ENCODE results near the gene RGS3.
A peak's percentile ranks its signal among the peaks of the same experiment; 100 is the strongest.
"Not testable (repeated sequence)": the region's sequence is repeated elsewhere in the genome, so short reads cannot be mapped to it uniquely, and the experiment has no call there.

RGS3 gene

DNA sequence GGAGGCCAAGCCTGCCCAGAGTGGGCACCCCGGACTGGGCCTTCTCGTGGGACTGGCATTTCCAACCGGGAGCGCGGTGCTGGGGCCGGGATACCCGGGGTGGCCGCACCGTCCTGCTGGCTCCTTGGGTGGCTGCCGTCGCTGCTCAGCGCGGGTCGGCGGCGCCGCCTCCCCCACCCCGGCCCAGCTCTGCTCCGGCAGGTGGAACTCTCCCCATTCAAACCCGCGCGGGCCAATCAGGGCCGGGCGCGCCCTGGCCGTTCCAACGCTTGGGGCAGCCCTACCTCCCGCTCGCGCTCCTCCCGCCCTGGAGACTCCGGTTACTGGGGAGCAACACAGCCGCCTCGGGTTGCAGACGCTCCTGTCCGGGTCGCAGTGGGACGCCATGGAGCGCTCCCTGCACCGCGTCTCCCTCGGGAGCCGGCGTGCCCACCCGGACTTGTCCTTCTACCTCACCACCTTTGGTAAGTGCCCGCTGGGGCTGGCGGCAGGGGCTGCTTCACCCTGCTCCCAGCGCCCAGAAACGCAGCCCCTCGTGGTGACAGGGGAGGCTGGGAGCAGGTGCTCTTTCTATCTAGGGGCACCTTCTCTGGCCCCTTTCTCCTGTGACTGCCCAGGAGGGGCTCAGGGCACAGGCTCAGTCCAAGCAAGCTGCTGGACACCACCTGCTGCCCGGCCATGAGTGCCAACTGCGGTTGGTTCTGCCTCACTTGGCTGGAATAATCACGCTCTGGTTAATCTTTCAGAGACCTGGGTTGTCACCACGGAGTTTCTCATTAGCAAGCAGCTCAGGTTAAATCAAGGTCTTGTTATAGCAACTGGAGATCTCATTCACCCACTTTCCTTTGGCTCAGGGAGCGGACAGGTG is at the start of gene RGS3:
TSS of gene RGS3 (plus strand) at position 310 of the 868 bp plus-strand sequence. CDS start at position 386, 76 bp downstream.
- no peak for DNase-seq (ENCODE audit: low read depth)

DNA sequence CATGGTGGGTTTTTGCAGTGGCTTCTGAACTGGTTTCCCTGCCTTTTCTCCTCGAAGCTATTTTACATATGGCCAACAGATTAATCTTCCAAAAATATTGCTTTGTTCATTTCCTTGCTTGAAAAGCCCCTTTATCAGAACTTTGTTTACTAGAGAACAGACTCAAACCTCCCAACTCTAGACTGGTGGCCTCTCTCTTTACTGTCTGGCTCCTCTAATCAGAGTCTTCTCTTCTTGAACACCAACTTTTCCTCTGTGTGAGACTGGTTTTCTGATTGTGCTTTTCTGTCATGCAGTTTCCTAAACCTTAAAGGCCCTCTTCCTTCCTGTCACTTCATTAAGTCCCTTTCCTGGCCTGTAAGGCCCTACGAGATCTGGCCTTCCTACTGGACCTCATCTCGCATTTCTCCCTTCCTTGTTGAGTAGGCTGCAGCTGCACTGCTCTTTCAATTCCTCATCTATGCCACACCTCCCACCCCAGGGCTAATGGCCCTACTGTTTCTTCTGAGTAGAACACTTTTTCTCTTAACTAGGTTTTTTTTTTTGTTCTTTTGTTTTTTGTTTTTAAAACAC is 47.3 kb upstream of the RGS3 start:
- no peak for DNase-seq (ENCODE audit: low read depth)

DNA sequence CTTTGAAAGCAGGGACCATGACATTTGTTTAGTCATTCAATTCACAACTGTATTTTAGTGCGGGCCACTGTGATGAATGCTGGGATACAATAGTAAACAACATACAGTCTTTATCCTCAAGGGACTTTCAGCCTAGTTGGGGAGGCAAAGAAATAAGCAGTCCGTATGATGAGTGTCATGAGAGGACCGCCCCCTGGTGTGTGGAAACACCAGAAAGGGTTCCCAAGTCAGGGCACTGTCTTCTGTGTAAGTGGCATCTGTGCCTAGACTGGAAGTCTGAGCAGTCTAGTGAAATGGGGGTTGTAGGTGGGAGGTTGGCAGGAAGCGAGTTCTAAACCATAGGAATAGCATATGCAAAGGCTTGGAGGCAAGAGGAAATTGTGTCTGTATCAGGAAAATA is 46.2 kb upstream of the RGS3 start:
- no peak for DNase-seq (ENCODE audit: low read depth)

DNA sequence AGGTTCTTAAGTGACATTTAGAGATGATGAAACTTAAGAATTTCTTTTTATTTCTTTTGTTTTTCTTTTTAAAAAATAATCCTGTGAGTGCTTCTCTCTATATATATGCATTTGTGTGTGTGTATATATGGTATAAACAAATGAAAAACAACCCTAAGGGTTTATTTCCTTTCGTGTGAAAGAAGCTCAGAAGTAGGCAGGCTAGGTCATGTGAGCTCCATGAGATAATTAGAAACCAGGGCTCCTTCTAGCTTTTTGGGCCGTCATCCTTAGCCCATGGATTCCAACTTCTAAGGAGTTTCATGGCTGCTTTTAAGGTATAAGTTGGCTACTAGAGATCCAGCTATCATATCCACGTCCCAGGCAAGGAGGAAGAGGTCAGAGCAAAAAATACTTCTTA is 41.8 kb upstream of the RGS3 start:
- no peak for DNase-seq (ENCODE audit: low read depth)

DNA sequence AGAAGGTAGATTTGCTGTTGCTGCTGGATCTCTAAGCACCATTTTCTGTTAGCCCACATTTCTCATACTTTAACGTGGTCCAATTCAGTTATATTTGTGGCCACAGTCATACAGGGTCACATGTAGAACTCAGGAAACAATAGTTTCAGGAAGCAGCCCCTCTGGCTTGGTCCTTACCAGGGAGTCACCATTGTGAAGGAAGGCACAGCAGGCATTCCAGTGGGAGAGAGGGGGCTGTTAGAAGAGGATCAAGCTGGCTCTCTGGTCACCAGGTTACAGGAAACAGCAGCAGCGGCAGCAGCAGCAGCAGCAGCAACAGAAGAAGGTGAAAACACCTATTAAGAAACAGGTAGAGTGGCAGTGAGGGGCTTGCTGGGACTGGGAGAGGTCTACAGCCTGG is 38.5 kb upstream of the RGS3 start:
- DNase-seq (ENCODE audit: low read depth), result no peak

DNA sequence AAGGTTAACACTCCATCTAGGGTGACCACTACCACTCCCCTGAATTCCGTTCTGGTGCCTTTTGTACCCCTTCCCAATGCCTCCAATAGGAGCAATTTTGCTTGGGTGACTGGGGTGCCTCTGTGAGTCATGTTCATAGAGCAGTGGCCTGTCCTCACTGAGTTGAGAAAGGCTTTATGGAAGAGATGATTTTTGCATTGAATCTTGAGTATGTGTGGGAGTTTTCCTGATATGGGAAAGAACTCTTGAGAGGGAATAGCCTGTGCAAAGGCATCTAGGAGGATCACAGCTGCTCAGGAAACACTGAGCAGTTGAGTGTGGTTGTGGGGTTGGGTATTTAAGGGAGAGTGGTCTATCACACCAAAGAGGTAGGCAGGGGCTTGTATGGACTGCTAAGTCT is 36.8 kb upstream of the RGS3 start:
- DNase-seq (ENCODE audit: low read depth), result no peak

DNA sequence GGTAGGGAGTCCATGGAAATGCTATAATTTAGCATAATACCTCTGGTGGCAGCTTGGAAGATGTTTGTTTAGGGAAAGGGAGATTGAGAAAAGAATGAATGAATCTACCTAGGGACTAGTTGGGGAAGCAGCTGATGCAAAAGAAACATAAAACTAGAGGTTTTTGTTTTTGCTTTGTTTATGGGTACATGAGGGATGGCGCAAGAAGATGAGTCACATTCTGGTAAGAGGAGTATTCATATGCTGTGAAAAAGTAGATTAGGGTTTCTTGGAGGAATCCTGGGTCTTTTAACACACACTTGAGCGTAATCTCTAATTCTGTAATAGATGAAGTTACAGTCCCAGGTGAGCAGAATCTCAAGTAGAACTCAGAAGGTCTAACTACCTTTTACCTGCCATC is 35.9 kb upstream of the RGS3 start:
- no peak for DNase-seq (ENCODE audit: low read depth)

DNA sequence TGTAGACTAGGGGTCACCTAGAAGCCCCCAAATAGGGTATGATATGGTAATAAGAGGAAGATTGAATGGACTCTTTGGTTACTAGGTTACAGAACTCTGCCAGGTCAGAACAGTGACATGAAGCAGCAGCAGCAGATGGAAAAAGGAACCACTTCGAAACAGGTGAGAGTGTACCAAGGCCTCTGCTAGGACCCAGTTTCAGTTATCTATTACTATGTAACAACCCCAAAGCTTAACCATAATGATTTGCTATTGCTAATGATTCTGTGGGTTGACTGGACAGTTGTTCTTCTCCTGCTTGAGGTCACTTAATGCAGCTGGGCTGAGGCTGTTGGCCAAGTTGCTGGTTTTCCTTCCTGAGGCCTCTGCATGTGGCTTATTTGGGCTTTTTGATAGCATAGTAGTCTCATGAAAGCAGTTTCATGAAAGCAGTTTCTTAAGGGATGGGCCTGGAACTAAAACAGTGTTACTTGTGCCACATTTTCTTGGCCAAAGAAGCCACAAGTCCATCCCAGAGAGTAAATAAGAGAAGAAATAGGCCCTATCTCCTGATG is 35.4 kb upstream of the RGS3 start:
- no peak for DNase-seq (ENCODE audit: low read depth)

DNA sequence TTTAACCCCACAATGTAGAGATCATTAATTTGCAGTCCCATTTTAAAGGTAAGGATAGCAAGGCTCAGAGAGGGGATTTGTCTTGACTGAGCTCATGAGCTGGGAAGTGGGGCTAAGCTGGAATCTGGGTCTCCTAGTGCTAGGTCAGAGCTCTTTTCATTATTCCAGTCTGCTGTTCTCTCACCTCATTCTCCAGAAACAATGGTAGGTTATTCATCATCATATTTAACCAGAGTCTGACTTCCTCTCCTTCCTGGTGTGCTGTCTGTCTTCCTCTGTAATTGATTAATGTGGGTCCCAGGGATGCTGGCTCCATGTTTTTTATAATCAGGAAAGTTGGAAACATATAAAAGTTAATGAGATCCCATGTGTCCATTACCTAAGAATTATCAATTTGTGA is 32.3 kb upstream of the RGS3 start:
- no peak for DNase-seq (ENCODE audit: low read depth)

DNA sequence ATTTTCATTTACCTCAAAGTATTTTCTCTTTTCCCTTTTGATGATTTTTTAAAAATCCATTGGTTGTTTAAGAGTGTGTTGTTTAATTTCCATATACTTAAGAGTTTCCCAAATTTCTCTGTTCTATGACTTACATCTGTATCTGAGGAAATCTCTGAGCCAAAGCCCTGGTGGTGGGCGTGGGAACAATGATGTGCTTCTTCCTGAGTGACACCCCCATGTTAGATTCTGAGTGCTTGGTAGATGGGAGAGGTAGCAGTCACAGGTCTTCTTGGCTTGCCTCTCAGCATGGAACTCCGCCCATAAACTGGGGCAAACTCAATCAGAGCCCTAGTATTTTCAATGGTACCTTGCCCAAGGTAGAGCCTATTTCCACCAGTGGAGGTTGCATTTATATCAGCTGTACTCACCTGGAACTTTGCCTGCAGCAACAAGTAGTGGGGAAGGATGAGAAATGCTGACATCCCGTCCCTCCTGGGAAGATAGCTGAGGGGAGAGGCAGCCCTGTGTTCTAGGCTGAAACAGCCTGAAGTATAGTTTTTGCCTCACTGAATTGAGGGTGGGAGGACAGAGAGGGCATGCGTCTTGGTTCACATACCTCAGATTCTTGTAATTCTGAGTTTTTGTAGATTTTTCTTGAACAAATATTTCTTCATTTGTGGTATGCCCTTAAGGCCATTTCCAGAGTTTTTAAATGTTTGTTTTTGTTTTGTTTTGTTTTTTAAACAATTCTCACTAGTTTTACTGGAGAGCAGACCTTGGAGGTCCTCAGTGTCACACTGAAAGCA is 26.6 kb upstream of the RGS3 start:
- no peak for DNase-seq (ENCODE audit: low read depth)

DNA sequence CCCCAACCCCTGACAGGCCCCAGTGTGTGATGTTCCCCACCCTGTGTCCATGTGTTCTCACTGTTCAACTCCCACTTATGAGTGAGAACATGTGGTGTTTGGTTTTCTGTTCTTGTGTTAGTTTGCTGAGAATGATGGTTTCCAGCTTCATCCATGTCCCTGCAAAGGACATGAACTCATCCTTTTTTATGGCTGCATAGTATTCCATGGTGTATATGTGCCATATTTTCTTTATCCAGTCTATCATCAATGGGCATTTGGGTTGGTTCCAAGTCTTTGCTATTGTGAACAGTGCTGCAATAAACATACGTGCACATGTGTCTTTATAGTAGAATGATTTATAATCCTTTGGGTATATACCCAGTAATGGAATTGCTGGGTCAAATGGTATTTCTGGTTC is 25.8 kb upstream of the RGS3 start:
- not testable (repeated sequence) for DNase-seq (ENCODE audit: low read depth)

DNA sequence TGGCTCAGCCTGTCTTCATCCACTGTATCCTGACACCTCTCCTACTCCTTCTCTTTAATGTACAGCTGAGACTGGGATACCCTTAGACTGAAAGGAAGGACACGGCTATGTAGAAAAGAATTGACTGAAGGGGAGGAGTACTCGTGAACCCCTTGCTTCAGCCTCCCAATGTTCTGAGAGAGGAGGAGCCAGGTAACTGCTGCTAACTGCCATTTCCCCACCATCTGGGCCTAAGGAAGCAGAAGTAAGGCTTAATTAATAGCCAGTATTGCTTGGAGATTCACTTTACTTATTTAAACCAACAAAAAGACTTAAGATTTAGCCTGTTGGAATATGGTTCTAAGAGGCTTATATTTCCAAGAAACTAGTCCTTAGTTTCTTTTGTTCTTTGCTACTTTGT is 18.8 kb upstream of the RGS3 start:
- DNase-seq (ENCODE audit: low read depth), result no peak

DNA sequence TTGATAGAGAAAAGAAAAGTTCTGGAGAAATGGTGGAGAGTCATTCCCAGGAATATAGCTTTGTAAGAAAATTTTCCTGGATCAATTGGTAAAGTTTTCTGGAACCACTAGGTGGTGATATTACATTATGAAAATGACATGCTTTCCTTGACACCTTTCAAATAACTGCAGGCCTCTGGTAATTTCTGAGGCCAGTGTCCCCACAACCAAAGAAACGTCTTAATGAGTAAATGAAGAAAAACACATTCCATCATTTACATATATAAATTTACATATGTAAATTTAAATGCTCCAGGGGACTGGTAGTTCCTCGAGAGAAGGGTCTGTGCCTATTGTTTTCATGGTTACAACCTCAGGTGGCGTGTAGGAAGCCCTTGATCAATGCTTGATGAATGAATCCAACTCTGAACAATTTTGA is 17.2 kb upstream of the RGS3 start:
- DNase-seq (ENCODE audit: low read depth), result no peak

DNA sequence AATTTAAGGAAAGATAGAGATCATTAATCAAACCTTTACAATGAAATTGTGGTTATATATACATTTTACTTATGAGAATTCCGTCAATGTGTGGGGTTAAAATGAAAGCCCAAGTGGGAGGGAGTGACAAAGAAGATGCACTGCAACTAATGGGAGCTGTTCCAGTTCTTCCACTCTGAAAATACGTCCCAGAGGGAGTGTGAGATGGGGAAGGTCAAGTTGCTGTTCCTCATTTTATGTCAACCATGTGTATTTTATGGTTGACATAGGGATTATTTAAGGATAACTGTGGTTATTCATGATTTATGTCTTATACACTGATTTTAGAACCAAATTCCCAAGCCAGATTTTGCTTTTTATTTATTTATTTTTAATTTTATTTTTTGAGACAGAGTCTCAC is 14.2 kb upstream of the RGS3 start:
- no peak for DNase-seq (ENCODE audit: low read depth)

DNA sequence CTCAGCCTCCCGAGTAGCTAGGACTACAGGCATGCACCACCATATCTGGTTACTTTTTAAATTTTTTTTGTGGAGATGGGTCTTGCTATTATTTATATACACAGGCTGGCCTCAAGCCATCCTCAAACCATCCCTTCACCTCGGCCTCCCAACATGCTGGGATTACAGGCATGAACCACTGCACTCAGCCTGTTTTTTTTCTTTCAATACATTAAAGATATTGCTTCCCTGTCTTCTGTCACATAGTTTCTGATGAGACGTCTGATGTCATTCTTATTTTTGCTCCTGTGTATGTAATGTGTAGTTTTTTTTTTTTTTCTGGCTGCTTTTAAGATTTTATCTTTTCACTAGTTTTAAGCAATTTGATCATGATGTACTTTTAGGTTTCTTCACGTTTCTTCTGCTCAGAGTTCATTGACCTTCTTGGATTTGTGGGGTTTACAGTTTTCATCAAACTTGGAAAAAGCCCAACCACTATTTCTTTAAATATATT is 11.4 kb upstream of the RGS3 start:
- no peak for DNase-seq (ENCODE audit: low read depth)

DNA sequence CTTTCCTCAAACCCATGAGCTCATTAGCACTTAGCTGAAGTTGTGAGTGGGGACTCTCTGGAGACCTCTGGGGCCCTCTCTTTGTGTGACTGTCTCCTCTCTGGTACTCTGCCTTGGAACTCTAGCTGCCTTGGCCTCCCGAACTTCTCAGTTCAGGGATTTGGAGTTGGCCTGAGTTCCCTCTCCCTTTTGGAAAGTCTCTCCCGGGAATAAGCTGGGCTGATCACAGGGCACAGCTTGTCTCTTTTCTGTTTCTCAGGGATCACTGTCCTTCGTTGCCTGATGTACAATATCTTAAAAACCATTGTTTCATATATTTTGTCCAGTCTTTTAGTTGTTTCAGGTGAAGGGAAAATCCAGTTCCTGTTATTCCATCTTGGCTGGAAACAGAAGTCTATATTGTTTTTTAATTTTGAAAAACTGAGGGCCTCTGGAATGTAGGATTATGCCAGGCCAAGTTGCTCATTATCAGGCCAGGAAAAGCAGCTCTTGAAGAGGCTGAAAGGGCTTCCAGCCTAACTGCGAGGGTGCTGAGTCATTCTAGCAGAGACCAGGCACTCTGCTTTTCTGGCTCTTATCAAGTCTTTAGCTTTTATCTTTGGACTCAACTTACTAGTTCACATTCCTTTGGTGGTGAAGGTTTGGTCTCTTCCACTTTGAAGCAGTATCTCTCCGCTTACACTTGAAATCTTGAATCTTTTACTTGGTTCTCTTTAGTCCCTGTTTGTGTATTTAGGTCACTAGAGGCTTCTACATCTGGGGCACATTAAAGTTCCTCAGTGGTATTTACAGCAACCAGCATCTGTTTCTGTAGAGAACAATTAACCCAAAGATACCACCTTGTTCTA is 8.4 kb upstream of the RGS3 start:
- DNase-seq (ENCODE audit: low read depth), result peak; percentile 88

DNA sequence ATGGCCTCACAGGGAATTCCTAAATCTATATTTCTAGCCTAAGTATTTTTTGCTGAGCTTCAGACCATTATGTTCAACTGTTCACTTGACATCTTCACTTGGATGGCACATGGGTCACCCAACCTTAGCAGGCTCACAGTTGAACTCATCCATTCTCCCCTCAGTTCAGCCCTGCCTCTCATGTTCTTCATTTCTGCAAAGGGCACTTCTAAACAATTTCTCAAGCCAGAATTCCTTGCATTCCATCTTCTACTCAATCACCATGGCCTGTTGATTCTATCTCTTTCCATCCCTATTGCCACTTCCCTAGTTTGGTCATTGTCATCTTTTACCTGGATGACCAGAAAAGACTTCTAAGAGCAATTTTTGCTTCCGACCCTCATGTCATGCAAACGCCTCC is 7.3 kb upstream of the RGS3 start:
- DNase-seq (ENCODE audit: low read depth), result no peak

DNA sequence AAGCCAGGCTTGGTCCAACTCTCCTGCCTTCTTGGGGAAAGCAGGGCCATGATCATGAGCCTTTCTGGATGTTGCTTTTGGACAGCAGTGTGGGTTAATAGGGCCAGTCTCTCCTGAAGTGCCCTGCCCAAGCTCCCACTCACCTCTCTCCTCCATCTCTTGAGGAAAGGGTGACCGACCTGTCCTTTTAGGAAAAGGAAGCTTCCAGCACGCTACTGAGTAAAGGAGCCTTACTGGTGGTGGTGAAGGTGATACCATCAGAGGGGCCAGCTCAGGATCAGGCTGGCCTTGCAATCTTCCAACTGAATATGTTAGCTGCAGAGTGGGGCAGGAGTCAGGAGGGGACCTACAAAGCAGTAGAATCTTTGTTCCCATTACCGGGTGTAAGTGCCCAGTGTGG is 2.2 kb upstream of the RGS3 start:
- DNase-seq (ENCODE audit: low read depth), result no peak

DNA sequence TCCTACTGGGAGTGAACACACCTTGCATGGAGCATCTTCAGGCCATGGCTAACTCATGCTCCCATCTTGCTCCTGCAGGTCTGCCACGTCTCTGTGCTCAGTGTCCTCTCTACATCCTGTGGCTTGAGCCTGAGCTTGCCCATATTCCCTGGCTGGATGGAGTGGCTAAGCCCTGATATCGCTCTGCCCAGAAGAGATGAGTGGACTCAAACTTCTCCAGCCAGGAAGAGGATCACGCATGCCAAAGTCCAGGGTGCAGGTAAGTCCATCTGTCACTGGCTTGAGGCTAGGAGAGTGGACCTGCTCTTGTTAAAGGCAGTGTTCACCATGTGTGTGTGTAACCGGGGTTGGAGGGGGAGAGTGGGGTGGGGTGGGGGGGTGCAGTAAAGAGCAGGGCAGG is 1.6 kb upstream of the RGS3 start:
- DNase-seq (ENCODE audit: low read depth), result no peak

DNA sequence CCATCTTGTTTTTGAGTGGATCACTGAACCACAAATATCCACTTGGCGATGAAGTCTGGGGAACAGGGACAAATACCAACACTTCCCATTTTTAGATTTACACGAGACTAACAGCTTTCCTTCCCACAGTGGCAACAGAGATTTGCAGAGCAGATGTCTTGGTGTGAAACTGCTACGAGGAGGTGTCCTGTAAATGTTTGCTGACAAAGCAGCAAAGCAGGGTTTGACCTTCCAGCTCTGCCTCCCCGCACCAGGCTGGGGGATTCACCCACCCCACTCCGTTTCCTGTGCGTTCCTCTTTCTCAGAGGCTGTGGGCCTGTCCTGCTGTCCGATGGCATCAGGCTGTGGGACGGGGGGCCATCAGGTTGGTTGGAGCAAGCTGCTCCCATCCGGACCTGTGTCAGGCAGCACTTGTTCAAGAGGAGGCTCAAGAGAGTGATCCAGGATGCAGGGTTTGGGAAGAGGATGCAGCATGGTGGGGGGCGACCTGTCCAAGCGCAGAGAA is 693 bp upstream of the RGS3 start:
- DNase-seq (ENCODE audit: low read depth), result no peak

DNA sequence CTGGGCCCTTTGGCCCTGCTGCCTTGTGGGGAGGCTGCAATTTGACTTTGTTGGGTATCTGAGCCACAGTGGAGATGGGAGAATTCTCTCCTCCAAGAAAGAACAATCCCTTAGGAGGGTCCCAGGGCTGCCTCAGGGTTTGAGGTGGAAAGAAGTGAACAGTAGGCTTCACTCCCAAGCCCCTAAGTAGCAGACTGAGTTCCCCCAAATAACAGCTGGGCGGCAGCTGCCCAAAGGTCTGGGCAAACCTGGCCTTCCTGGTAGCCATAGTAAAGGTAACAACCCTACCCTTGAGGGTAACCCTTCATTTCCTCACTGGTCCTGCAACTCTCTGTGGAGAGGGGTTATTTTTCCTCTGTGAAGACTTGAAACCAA is 746 bp downstream of the RGS3 start:
- DNase-seq (ENCODE audit: low read depth), result no peak
